GM21367 (cell line): ENCODE data around the gene OR51B2.
"Not testable (repeated sequence)": the region's sequence is repeated elsewhere in the genome, so short reads cannot be mapped to it uniquely, and the experiment has no call there.

Experiments
- ATAC-seq: cut with Tn5 transposase; IDR thresholded peaks from one replicate; pipeline ENCODE4 v1.9.1; 2021; ENCODE audit not compliant: unreplicated experiment

The OR51B2 gene

GRCh38 chr11:5313326-5314023, 10.6 kb downstream of the OR51B2 start:
- not testable (repeated sequence) for ATAC-seq

- no peak for ATAC-seq
Measured at GRCh38 chr11:5310423-5310822, 13.7 kb downstream of the OR51B2 start.

- no peak for ATAC-seq
Measured at GRCh38 chr11:5307256-5308019, 16.7 kb downstream of the OR51B2 start.

GRCh38 chr11:5304046-5304445, 20.1 kb downstream of the OR51B2 start:
- no peak for ATAC-seq

- ATAC-seq = no peak
Measured at GRCh38 chr11:5303626-5304025, 20.5 kb downstream of the OR51B2 start.

GRCh38 chr11:5301846-5302245, 22.3 kb downstream of the OR51B2 start, which contains the start of gene OR51B4:
Gene OR51B4 (minus strand): TSS chr11:5301946. CDS start chr11:5301946, 0 bp downstream.
- ATAC-seq = no peak

GRCh38 chr11:5300251-5300650, 23.8 kb downstream of the OR51B2 start:
- ATAC-seq = no peak

- ATAC-seq = no peak
Measured at GRCh38 chr11:5298451-5298850, 25.6 kb downstream of the OR51B2 start.

- ATAC-seq = no peak
Measured at GRCh38 chr11:5297721-5298323, 26.3 kb downstream of the OR51B2 start.

GRCh38 chr11:5294342-5294995, 29.6 kb downstream of the OR51B2 start:
- not testable (repeated sequence) for ATAC-seq

- no peak for ATAC-seq
Measured at GRCh38 chr11:5293028-5293427, 31.1 kb downstream of the OR51B2 start.

GRCh38 chr11:5291207-5291838, 32.8 kb downstream of the OR51B2 start:
- peak; percentile 95 for ATAC-seq

GRCh38 chr11:5290106-5290505, 34.0 kb downstream of the OR51B2 start:
- ATAC-seq = no peak

- ATAC-seq = no peak
Measured at GRCh38 chr11:5289696-5290095, 34.4 kb downstream of the OR51B2 start.

- no peak for ATAC-seq
Measured at GRCh38 chr11:5288906-5289550, 35.1 kb downstream of the OR51B2 start.

GRCh38 chr11:5288108-5288905, 35.8 kb downstream of the OR51B2 start:
- ATAC-seq = no peak

GRCh38 chr11:5286901-5287300, 37.2 kb downstream of the OR51B2 start:
- ATAC-seq = no peak

GRCh38 chr11:5286351-5286750, 37.7 kb downstream of the OR51B2 start:
- no peak for ATAC-seq

- ATAC-seq = no peak
Measured at GRCh38 chr11:5285703-5286340, 38.3 kb downstream of the OR51B2 start.
